HepG2 (cell line): ENCODE results near the gene PTPN14. TPM values are rescaled to one million over a fixed set of nuclear protein-coding genes. Genes with fewer than 3 reads are reported as not detected.

ENCODE experiments used
- ATAC-seq: fragments of 200-7000 bp; cut with Tn5 transposase; 3 replicates; pipeline ENCODE4 v1.9.1; 2020; ENCODE audit warnings: mild to moderate bottlenecking, moderate library complexity
- BruUV-seq: library from RNA; stranded (reverse); fragments of 400-500 nt; replicated peaks from 2 replicates; lab custom pipeline; 2021; lab: Mats Ljungman, UMichigan
- CTCF ChIA-PET: fragments of 300-600 bp; formaldehyde crosslinking; extraction: SDS; loops from one replicate; lab custom pipeline; 2021; ENCODE audit warnings: low total read pairs, inconsistent platforms, low intra/inter-chr PET ratio; lab: Yijun Ruan, JAX
- POLR2A ChIA-PET: fragments of 350-600 bp; sonication (Branson Sonifier 250); formaldehyde crosslinking; loops from one replicate; lab custom pipeline; 2020; ENCODE audit warnings: antibody characterized with exemption, inconsistent platforms; lab: Yijun Ruan, JAX
- DNase-seq: peaks from one replicate; pipeline ENCODE4 v3.0.0-alpha.2; 2015; ENCODE audit warnings: low spot score
- FAIRE-seq: peaks from 3 replicates; lab custom pipeline; 2011; peaks lifted over from hg19 to GRCh38; lab: Jason Lieb, UNC
- H2AFZ ChIP-seq: one replicate; pipeline ENCODE4 v1.6.1; 2011; ENCODE audit warnings: low read length, inconsistent platforms
- H3K27ac ChIP-seq: fragments of 300-600 bp; 3 replicates; pipeline ENCODE4 v1.8.0; 2011; ENCODE audit warnings: mixed run types, mild to moderate bottlenecking, mixed read lengths, low read length, inconsistent platforms; ENCODE audit not compliant: insufficient read depth; ENCODE audit errors: extremely low read length
- H3K27me3 ChIP-seq, 2 experiments: fragments of 200-600 bp in 1 of 2; 2 replicates in 1 of 2; 3 replicates in 1 of 2; pipeline versions ENCODE4 v1.6.0 to v1.8.0; 2011; ENCODE audit warnings: low read length in 2 of 2, mild to moderate bottlenecking in 2 of 2, moderate library complexity in 2 of 2, inconsistent platforms in 1 of 2; ENCODE audit not compliant: insufficient read depth in 2 of 2, control insufficient read depth in 1 of 2
- H3K36me3 ChIP-seq, 2 experiments: fragments of 200-600 bp in 1 of 2; replicated peaks in 1 of 2; 2 replicates in 1 of 2; 3 replicates in 1 of 2; pipeline versions ENCODE4 v1.5.1 to v1.8.0; 2011; ENCODE audit warnings: low read length in 2 of 2, inconsistent platforms in 1 of 2; ENCODE audit not compliant: insufficient read depth in 2 of 2, control insufficient read depth in 1 of 2
- H3K4me1 ChIP-seq: 2 replicates; pipeline ENCODE4 v1.5.1; 2012; ENCODE audit warnings: low read length, inconsistent platforms; ENCODE audit not compliant: insufficient read depth
- H3K4me2 ChIP-seq: 2 replicates; pipeline ENCODE4 v1.6.0; 2011; ENCODE audit warnings: low read depth, low read length, inconsistent platforms
- H3K4me3 ChIP-seq, 3 experiments: fragments of 200-600 bp in 1 of 3; sonication (generic), shearing (Covaris generic) in 1 of 3; replicated peaks in 1 of 3; 2 replicates each; pipeline ENCODE4 v1.5.1; 2011 to 2016; ENCODE audit warnings: low read length in 3 of 3, inconsistent platforms in 2 of 3, low read depth in 2 of 3, mild to moderate bottlenecking in 2 of 3, control low read depth in 1 of 3, mixed read lengths in 1 of 3; ENCODE audit not compliant: insufficient read depth in 1 of 3
- H3K79me2 ChIP-seq: one replicate; pipeline ENCODE4 v1.6.1; 2011; ENCODE audit warnings: low read length, inconsistent platforms; ENCODE audit not compliant: insufficient read depth
- H3K9ac ChIP-seq: 2 replicates; pipeline ENCODE4 v1.6.0; 2011; ENCODE audit warnings: mild to moderate bottlenecking, low read depth, low read length, inconsistent platforms; ENCODE audit not compliant: insufficient read depth
- H3K9me3 ChIP-seq: 2 replicates; pipeline ENCODE4 v1.5.1; 2012; ENCODE audit warnings: mild to moderate bottlenecking, low read length
- H4K20me1 ChIP-seq: 2 replicates; pipeline ENCODE4 v1.6.0; 2011; ENCODE audit warnings: inconsistent platforms, mild to moderate bottlenecking, low read length, moderate library complexity; ENCODE audit not compliant: insufficient read depth
- ARID4A ChIP-seq: sonication (generic); formaldehyde crosslinking; IDR thresholded peaks from 2 replicates; pipeline ENCODE4 v1.5.0; 2020; ENCODE audit warnings: mild to moderate bottlenecking, missing genetic modification reagents, borderline replicate concordance
- CAMTA2 ChIP-seq: sonication (generic); formaldehyde crosslinking; IDR thresholded peaks from 2 replicates; pipeline ENCODE4 v1.4.0; 2020; ENCODE audit warnings: mild to moderate bottlenecking, missing genetic modification reagents, borderline replicate concordance
- CREB3 ChIP-seq: sonication (generic); formaldehyde crosslinking; IDR thresholded peaks from 2 replicates; pipeline ENCODE4 v1.5.0; 2020; ENCODE audit warnings: missing genetic modification reagents
- HCFC1 ChIP-seq: fragments of 150-350 bp; IDR thresholded peaks from 2 replicates; pipeline ENCODE4 v1.6.1; 2014; ENCODE audit warnings: low read depth, low read length
- KMT2B ChIP-seq: IDR thresholded peaks from 2 replicates; pipeline ENCODE4 v1.6.1; 2016; ENCODE audit warnings: missing genetic modification reagents, missing compliant biosample characterization
- MLX ChIP-seq: IDR thresholded peaks from 2 replicates; pipeline ENCODE4 v1.6.1; 2016
- PCBP1 ChIP-seq: fragments of 200-400 bp; formaldehyde crosslinking; IDR thresholded peaks from 2 replicates; pipeline ENCODE4 v1.6.1; 2017; ENCODE audit warnings: mild to moderate bottlenecking, low read depth, low read length, borderline replicate concordance
- SP140L ChIP-seq: sonication (generic); formaldehyde crosslinking; IDR thresholded peaks from 2 replicates; pipeline ENCODE4 v1.4.0; 2020; ENCODE audit warnings: missing genetic modification reagents, borderline replicate concordance
- SRSF9 ChIP-seq: fragments of 200-400 bp; formaldehyde crosslinking; IDR thresholded peaks from 2 replicates; pipeline ENCODE4 v1.6.1; 2018; ENCODE audit warnings: borderline replicate concordance, mild to moderate bottlenecking, low read depth, low read length; ENCODE audit not compliant: insufficient read depth, poor library complexity, severe bottlenecking
- ZKSCAN5 ChIP-seq: sonication (generic); formaldehyde crosslinking; IDR thresholded peaks from 2 replicates; pipeline ENCODE4 v1.5.1; 2020; ENCODE audit warnings: mild to moderate bottlenecking, missing genetic modification reagents
- ZNF264 ChIP-seq: sonication (generic); formaldehyde crosslinking; IDR thresholded peaks from 2 replicates; pipeline ENCODE4 v1.4.0; 2020; ENCODE audit warnings: missing genetic modification reagents
- ZNF512B ChIP-seq: sonication (generic); formaldehyde crosslinking; IDR thresholded peaks from 2 replicates; pipeline ENCODE4 v1.5.1; 2020; ENCODE audit warnings: missing genetic modification reagents, mild to moderate bottlenecking, borderline replicate concordance
- ZNF598 ChIP-seq: sonication (generic); formaldehyde crosslinking; IDR thresholded peaks from 2 replicates; pipeline ENCODE4 v1.5.1; 2020; ENCODE audit warnings: mild to moderate bottlenecking, missing genetic modification reagents, borderline replicate concordance
- ZNF644 ChIP-seq: IDR thresholded peaks from 2 replicates; pipeline ENCODE4 v1.6.1; 2016; ENCODE audit warnings: low read depth
- ZNF652 ChIP-seq: IDR thresholded peaks from 2 replicates; pipeline ENCODE4 v1.6.1; 2016; ENCODE audit warnings: low read depth, borderline replicate concordance
- ZNF761 ChIP-seq: sonication (generic); formaldehyde crosslinking; conservative IDR thresholded peaks from 2 replicates; pipeline ENCODE4 v1.4.0; 2020; ENCODE audit warnings: mild to moderate bottlenecking, missing genetic modification reagents
- ZNF792 ChIP-seq: IDR thresholded peaks from 2 replicates; pipeline ENCODE4 v1.6.1; 2016
- WGBS: methylation state at CpG from one replicate; pipeline ENCODE4 v1.1.6; 2017; ENCODE audit warnings: low lambda C conversion rate; 5-methylcytosine and 5-hydroxymethylcytosine counted together
- in situ Hi-C: cut with HindIII; loops from 2 replicates; pipeline ENCODE4 v1.10.0; 2017; ENCODE audit warnings: low pct_unique_long_range_greater_than_20kb; ENCODE audit not compliant: extremely low pct_ligation_motif_present
- intact Hi-C: fragments of 100-400 bp; cut with micrococcal nuclease; formaldehyde crosslinking; loops from one replicate; pipeline ENCODE4 v1.10.0; 2022; ENCODE audit not compliant: unreplicated experiment
- polyA plus RNA-seq, 8 experiments: library from polyadenylated mRNA; depleted of rRNA in 3 of 8; stranded (reverse) in 7 of 8; unstranded in 1 of 8; fragments of >200 nt; fragmentation: Illumina TruSeq in 4 of 8; extraction: Trizol in 4 of 8; gene quantifications; 2 replicates each; pipeline versions ENCODE4 v1.2.1 to v1.2.3, GENCODE V29; 2011 to 2016; ENCODE audit warnings: low read depth in 4 of 8, missing spikeins in 1 of 8, mixed read lengths in 1 of 8; ENCODE audit not compliant: insufficient read depth in 1 of 8
- total RNA-seq, 5 experiments: library from RNA; depleted of rRNA; stranded (reverse); fragments of >200 nt; fragmentation: Illumina TruSeq; extraction: Trizol; gene quantifications; 2 replicates each; pipeline ENCODE4 v1.2.3, GENCODE V29; 2016; ENCODE audit warnings: low read depth in 1 of 5

The PTPN14 gene
- total and polyA plus RNA-seq, 2 of the 13 experiments (the other 11 are each of a cell fraction or from before 2014, with no cell fraction given) = 3.9 to 4.7 TPM

GRCh38 chr1:214513394-214513793 lies 38.0 kb downstream of the PTPN14 start (continued):
- no peak for TF ChIP-seq ZNF512B (CRISPR knock-in tag)
- TF ChIP-seq ZNF652 (CRISPR knock-in tag) = no peak
- TF ChIP-seq ZNF644 (CRISPR knock-in tag) = no peak
- no peak for TF ChIP-seq KMT2B (CRISPR knock-in tag)

- intact Hi-C loops = no loop called here
- no peak for DNase-seq
- no peak overlapping the region for H2AFZ ChIP-seq
- H3K36me3 ChIP-seq = no peaks in the 10 kb centered on the region
- ATAC-seq = no peak
- CTCF ChIA-PET = no interaction called here
- no peaks in the 10 kb centered on the region for H3K9me3 ChIP-seq
- no TSS peak for BruUV-seq
- peaks cover 27% of the 10 kb centered on the region for H3K4me1 ChIP-seq
- peaks cover 13% of the 10 kb centered on the region for H4K20me1 ChIP-seq
- H3K9ac ChIP-seq = no peak overlapping the region
- no peak overlapping the region for H3K27ac ChIP-seq
- 100% methylated on average over 1 of the region's 1 CpG for WGBS
- H3K79me2 ChIP-seq = no peaks in the 10 kb centered on the region
- in situ Hi-C loops = no loop called here
- no peak overlapping the region for H3K4me2 ChIP-seq
- FAIRE-seq = no peak
- POLR2A ChIA-PET = no interaction called here
- no peaks in the 10 kb centered on the region for H3K27me3 ChIP-seq
- no peak overlapping the region for H3K4me3 ChIP-seq
- TF ChIP-seq HCFC1 = no peak
- TF ChIP-seq ZKSCAN5 (CRISPR knock-in tag) = no peak
- TF ChIP-seq PCBP1 = no peak
- TF ChIP-seq MLX (CRISPR knock-in tag) = no peak
- TF ChIP-seq CAMTA2 (CRISPR knock-in tag) = no peak
- no peak for TF ChIP-seq ZNF761
- TF ChIP-seq ARID4A (CRISPR knock-in tag) = no peak
- no peak for TF ChIP-seq ZNF598 (CRISPR knock-in tag)
- no peak for TF ChIP-seq SP140L
- no peak for TF ChIP-seq ZNF792
- TF ChIP-seq CREB3 (CRISPR knock-in tag) = no peak
- TF ChIP-seq ZNF264 (CRISPR knock-in tag) = no peak
- TF ChIP-seq SRSF9 = no peak
Measured at GRCh38 chr1:214511639-214511998, 39.8 kb downstream of the PTPN14 start.
